Measurements from ENCODE around the gene LRRC27. TPM values are rescaled to one million over a fixed set of nuclear protein-coding genes. Genes with fewer than 3 reads are reported as not detected.
"Not testable (repeated sequence)": the region's sequence is repeated elsewhere in the genome, so short reads cannot be mapped to it uniquely, and the experiment has no call there.

The LRRC27 gene
- total RNA-seq, 2 donors from 2014 or later = 6.5 to 8.5 TPM

DNA sequence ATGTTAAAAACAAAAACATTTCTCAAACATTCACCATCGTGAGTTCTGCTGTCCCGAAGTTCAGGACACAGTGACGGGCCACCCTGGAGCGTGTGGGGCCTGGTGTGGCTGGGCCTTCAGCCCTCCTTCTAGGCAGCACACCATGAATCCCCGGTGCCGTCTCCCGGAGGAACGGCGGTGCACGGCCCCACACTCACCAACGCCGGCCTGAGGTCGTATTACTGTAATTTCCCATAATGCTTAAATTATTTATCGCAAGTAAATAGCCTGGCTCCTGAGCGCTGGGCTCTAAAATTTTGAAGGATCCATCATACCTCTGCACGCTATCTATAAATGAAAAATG, 25.7 kb upstream of the LRRC27 start:
- H3K4me1 Mint-ChIP-seq (ENCODE audit: low read depth in 2 of 2) = peaks cover 13 to 21% of the 10 kb centered on the region in 2 donors
- H3K4me3 Mint-ChIP-seq = peak overlapping the region; percentile 95
- no peak for DNase-seq (ENCODE audit: low spot score)
- H3K36me3 Mint-ChIP-seq = no peaks in the 10 kb centered on the region
- H3K27me3 Mint-ChIP-seq = no peaks in the 10 kb centered on the region
- H3K27ac Mint-ChIP-seq = no peak overlapping the region
- no peaks in the 10 kb centered on the region for H3K9me3 Mint-ChIP-seq
- ATAC-seq = no peak

- Mint-ChIP-seq H3K27ac (no peak overlapping the region), H3K36me3 (no peaks in the 10 kb centered on the region), H3K27me3 (no peaks in the 10 kb centered on the region), H3K9me3 (no peaks in the 10 kb centered on the region), H3K4me3 (peak overlapping the region; percentile 95), H3K4me1 (ENCODE audit: low read depth in 2 of 2) (peaks cover 13 to 21% of the 10 kb centered on the region in 2 donors)
- ATAC-seq (peak; percentile 8 to 34), DNase-seq (ENCODE audit: low spot score) (no peak)
Measured at GRCh38 chr10:132306864-132307751, 24.9 kb upstream of the LRRC27 start.

- DNase-seq (ENCODE audit: low spot score) (peak; percentile 88), ATAC-seq (peak; percentile 90 to 94)
- H3K36me3 Mint-ChIP-seq = no peaks in the 10 kb centered on the region
- peaks cover 13 to 21% of the 10 kb centered on the region in 2 donors for H3K4me1 Mint-ChIP-seq (ENCODE audit: low read depth in 2 of 2)
- no peak within 1 kb of the TSS for H3K27ac Mint-ChIP-seq
- peak within 1 kb of the TSS; percentile 95 for H3K4me3 Mint-ChIP-seq
- H3K27me3 Mint-ChIP-seq = no peaks in the 10 kb centered on the region
- H3K9me3 Mint-ChIP-seq = no peaks in the 10 kb centered on the region
Measured at GRCh38 chr10:132307823-132308586, 24.0 kb upstream of the LRRC27 start, which contains the start of gene STK32C. STK32C (minus strand) TSS chr10:132307950; CDS start chr10:132307833, 117 bp downstream.

GRCh38 chr10:132308587-132309470, 23.2 kb upstream of the LRRC27 start:
- no peaks in the 10 kb centered on the region for H3K36me3 Mint-ChIP-seq
- peaks cover 0 to 5% of the 10 kb centered on the region in 2 donors for H3K27me3 Mint-ChIP-seq
- peaks cover 8 to 20% of the 10 kb centered on the region in 2 donors for H3K4me1 Mint-ChIP-seq (ENCODE audit: low read depth in 2 of 2)
- no peak overlapping the region for H3K27ac Mint-ChIP-seq
- no peaks in the 10 kb centered on the region for H3K9me3 Mint-ChIP-seq
- DNase-seq (ENCODE audit: low spot score) (no peak), ATAC-seq (no peak)
- H3K4me3 Mint-ChIP-seq = peak overlapping the region; percentile 56

DNA sequence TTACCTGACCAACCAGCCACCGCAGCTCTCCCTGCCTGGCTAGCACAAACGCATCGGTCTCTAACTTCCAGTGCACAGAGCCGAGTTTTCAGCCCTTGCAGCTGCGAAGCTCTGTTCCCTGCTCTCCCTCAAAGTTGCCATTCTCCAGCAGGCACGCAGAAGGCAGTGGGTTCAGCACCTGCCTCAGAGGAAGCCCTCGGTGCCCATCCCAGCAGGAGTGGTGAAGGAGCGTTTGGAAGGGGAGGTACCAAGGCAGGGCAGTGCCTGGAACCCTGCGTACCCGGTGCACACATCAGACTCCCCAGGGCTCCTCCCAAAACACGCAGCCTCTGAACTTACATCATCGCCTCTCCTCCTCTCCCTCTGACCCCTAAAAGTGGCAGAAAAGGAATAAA, 22.5 kb upstream of the LRRC27 start:
- ATAC-seq (no peak), DNase-seq (ENCODE audit: low spot score) (no peak)
- Mint-ChIP-seq H3K4me1 (ENCODE audit: low read depth in 2 of 2) (peaks cover 8 to 19% of the 10 kb centered on the region in 2 donors), H3K9me3 (no peaks in the 10 kb centered on the region), H3K36me3 (no peaks in the 10 kb centered on the region), H3K4me3 (peak overlapping the region; percentile 56), H3K27ac (no peak overlapping the region), H3K27me3 (peaks cover 0 to 5% of the 10 kb centered on the region in 2 donors)

DNA sequence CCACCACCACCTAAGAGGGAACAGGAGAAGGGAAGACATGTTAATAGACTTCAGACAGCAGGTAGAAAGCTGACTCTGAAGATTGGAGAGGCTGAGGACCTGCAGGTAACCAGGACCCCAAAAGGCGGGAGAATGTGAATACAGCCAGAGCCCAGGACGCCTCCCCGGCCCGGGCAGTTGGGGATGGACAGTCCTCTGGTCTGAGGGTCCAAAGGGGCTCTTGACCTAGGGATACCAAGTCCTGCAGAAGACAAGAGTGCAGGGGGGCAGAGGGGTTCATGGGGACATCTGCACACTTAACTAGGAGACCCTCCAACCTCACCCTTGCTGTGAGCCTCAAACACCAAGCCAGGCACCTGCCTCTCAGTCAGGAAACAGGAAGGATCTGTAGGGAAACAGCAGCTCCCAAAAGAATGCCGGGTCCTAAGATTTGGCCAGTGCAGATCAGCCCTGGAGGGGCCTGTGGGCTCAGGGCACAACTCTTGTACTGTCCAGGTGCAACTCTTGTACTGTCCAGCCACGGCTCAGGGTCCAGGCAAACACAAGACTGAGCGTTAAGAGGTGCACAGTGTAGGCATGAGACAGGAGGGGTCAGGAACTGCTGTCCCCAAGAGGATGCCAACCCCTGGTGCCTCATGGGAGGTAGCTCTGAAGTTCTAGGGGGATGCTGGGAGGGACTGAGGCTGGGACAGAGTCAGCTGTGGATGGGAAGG, 22.0 kb upstream of the LRRC27 start:
- no peak for ATAC-seq
- H3K36me3 Mint-ChIP-seq = no peaks in the 10 kb centered on the region

DNA sequence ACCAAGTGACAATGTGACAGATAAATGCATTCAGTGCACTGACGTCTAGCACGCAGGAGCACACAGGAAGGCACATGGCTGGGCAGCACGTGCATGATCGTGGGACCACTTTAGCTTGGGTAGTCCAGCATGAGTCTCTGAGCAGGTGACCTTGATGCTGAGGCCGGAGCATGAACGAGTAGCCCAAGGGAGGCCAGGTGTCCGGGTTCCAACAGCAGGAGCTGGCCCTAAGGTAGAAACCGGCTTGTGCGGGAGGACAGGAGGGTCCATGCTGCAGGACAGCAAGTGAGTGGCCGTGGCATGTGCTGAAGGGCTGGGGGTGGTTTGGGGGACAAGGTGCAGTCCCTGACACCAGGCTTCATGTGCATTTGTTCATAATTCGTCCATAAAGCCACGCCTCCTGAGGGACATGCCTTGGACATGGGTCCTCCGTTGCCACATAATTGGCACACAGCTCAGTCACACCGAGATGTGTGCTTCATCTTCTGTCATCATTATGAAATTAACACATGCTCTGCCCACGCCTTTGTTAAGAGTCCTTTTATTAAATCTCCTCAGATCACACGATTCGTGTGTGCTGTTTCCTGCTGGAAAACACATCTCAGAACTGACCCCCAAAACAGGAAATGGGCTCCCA, 21.2 kb upstream of the LRRC27 start:
- Mint-ChIP-seq H3K27me3 (peaks cover 0 to 5% of the 10 kb centered on the region in 2 donors), H3K36me3 (no peaks in the 10 kb centered on the region), H3K27ac (no peak overlapping the region), H3K4me3 (no peak overlapping the region), H3K4me1 (ENCODE audit: low read depth in 2 of 2) (peaks cover 5 to 14% of the 10 kb centered on the region in 2 donors), H3K9me3 (no peaks in the 10 kb centered on the region)
- DNase-seq (ENCODE audit: low spot score) = no peak
- ATAC-seq = no peak

More for the DNA sequence above, 22.0 kb upstream of the LRRC27 start:
- Mint-ChIP-seq H3K9me3 (no peaks in the 10 kb centered on the region), H3K27ac (no peak overlapping the region), H3K27me3 (peaks cover 0 to 5% of the 10 kb centered on the region in 2 donors), H3K4me3 (peak overlapping the region; percentile 56), H3K4me1 (ENCODE audit: low read depth in 2 of 2) (peaks cover 8 to 19% of the 10 kb centered on the region in 2 donors)
- DNase-seq (ENCODE audit: low spot score) = no peak

- no peaks in the 10 kb centered on the region for H3K9me3 Mint-ChIP-seq
Measured at GRCh38 chr10:132311338-132311939, 20.6 kb upstream of the LRRC27 start.

GRCh38 chr10:132313305-132313704, 18.7 kb upstream of the LRRC27 start:
- Mint-ChIP-seq H3K27ac (no peak overlapping the region), H3K4me3 (no peak overlapping the region), H3K9me3 (no peaks in the 10 kb centered on the region), H3K4me1 (ENCODE audit: low read depth in 2 of 2) (peaks cover 0 to 3% of the 10 kb centered on the region in 2 donors), H3K36me3 (no peaks in the 10 kb centered on the region), H3K27me3 (peaks cover 0 to 5% of the 10 kb centered on the region in 2 donors)
- ATAC-seq = no peak
- DNase-seq (ENCODE audit: low spot score) = no peak

More at GRCh38 chr10:132311338-132311939, 20.6 kb upstream of the LRRC27 start:
- Mint-ChIP-seq H3K27ac (no peak overlapping the region), H3K36me3 (no peaks in the 10 kb centered on the region), H3K4me3 (no peak overlapping the region), H3K27me3 (peaks cover 0 to 5% of the 10 kb centered on the region in 2 donors), H3K4me1 (ENCODE audit: low read depth in 2 of 2) (peaks cover 0 to 9% of the 10 kb centered on the region in 2 donors)
- DNase-seq (ENCODE audit: low spot score) (no peak), ATAC-seq (no peak)

DNA sequence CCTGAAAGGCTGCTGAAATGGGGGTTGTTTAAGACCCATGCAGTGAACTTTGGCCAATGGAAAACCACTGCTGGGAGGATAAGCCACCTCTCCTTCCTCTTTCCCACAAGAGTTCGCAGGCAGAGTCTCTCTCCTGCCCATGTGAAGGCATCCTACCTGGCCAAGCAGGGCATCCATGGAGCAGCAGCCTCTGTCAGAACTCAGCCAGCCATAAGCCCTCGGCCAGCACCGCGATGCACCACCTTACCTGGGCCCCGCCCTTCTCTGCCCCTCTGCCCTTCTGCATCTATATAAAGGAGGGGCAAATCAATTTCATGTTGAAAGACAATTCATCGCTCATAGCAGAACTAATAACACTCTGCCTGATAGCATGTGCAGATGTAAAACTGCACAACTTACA, 18.1 kb upstream of the LRRC27 start:
- no peaks in the 10 kb centered on the region for H3K36me3 Mint-ChIP-seq
- no peak overlapping the region for H3K27ac Mint-ChIP-seq
- peaks cover 0 to 5% of the 10 kb centered on the region in 2 donors for H3K27me3 Mint-ChIP-seq
- peaks cover 0 to 3% of the 10 kb centered on the region in 2 donors for H3K4me1 Mint-ChIP-seq (ENCODE audit: low read depth in 2 of 2)
- H3K9me3 Mint-ChIP-seq = no peaks in the 10 kb centered on the region
- no peak for ATAC-seq
- no peak for DNase-seq (ENCODE audit: low spot score)
- no peak overlapping the region for H3K4me3 Mint-ChIP-seq

DNA sequence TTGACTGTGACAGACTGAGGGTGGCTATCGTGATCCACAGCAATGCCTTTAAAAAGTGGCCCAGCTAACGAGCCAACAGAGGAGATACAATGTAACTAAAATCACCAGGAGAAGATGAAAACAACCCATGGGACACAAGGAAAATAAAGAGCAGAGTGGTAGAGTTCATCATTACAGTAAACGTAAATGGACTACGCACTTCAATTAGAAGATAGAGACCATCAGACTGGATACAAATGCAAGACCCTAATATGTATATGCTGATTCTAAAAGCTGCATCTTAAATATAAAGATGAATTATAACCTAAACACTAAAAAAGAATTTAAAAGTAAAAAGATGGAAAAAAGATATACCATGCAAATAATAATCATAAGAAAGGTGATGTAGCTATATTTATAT, 17.7 kb upstream of the LRRC27 start:
- Mint-ChIP-seq H3K9me3 (no peaks in the 10 kb centered on the region), H3K27me3 (peaks cover 0 to 5% of the 10 kb centered on the region in 2 donors), H3K27ac (no peak overlapping the region), H3K4me3 (no peak overlapping the region), H3K36me3 (no peaks in the 10 kb centered on the region), H3K4me1 (ENCODE audit: low read depth in 2 of 2) (peaks cover 2 to 5% of the 10 kb centered on the region in 2 donors)
- no peak for DNase-seq (ENCODE audit: low spot score)
- no peak for ATAC-seq

DNA sequence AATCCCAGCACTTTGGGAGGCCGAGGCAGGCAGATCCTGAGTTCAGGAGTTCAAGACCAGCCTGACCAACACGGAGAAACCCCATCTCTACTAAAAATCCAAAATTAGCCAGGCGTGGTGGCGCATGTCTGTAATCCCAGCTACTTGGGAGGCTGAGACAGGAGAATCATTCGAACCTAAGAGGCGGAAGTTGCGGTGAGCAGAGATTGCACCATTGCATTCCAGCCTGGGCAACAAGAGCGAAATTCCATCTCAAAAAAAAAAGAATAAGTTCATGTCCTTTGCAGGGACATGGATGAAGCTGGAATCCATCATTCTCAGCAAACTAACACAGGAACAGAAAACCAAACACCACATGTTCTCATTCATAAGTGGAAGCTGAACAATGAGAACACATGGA, 17.1 kb upstream of the LRRC27 start:
- not testable (repeated sequence) for H3K4me3 Mint-ChIP-seq; H3K27me3 Mint-ChIP-seq; H3K36me3 Mint-ChIP-seq; H3K4me1 Mint-ChIP-seq (ENCODE audit: low read depth in 2 of 2); DNase-seq (ENCODE audit: low spot score); H3K27ac Mint-ChIP-seq; ATAC-seq; H3K9me3 Mint-ChIP-seq

Measured in natural killer cell treated with Interleukin-12 subunit alpha and Interleukin-12 subunit beta and Interleukin-15 and Interleukin-18, amount 100 ng/mL, for 72 hours (primary cell).